ENCODE data around the gene CLINT1.

Gene CLINT1

DNA sequence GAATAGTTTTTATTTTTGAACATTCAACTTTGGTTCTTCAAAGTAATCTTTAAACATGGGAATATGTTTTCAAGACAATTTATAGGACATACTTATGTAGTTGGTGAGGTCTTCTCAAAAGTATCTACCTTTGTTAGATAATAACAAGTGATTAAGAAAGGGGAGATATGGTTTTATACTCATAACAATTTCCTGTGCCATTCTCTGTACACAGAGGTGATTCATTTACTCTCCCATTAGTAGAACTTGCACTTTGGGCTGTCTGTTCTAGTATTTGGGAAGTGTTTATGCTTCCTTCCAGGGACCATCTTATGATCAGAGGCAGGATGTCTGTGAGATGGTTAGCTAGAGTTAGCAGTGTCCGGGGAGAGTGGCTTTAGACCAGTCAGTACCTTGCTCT is 100.2 kb downstream of the CLINT1 start:
- DNase-seq (ENCODE audit: low spot score), result no peak

DNA sequence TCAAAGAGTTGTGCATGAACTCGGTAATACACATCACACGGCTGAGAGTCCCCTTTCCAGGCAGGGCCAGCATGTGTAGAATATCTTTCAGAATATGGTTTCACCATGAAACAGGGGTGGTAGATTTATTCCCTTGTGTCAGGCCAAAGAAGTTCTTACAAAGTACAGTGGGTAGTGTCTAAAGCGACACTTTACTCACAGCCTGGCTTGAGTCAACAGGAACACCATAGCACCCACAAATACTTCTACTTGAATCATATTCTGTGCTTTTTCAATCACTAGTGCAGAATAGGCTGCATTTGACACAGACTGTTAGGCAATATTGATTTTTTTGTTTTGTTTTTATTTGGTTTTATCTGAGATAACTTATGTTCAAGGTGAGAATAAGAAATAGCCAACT is 102.8 kb downstream of the CLINT1 start:
- no peak for DNase-seq (ENCODE audit: low spot score)

- DNase-seq (ENCODE audit: low spot score), result no peak
These were observed 108.6 kb downstream of the CLINT1 start for GRCh38 chr5:157750320-157750719.

GRCh38 chr5:157749462-157749799 is 109.5 kb downstream of the CLINT1 start:
- DNase-seq (ENCODE audit: low spot score), result no peak

GRCh38 chr5:157748760-157749461 is 110.0 kb downstream of the CLINT1 start:
- no peak for DNase-seq (ENCODE audit: low spot score)

GRCh38 chr5:157747766-157748700 is 110.9 kb downstream of the CLINT1 start:
- no peak for DNase-seq (ENCODE audit: low spot score)

DNA sequence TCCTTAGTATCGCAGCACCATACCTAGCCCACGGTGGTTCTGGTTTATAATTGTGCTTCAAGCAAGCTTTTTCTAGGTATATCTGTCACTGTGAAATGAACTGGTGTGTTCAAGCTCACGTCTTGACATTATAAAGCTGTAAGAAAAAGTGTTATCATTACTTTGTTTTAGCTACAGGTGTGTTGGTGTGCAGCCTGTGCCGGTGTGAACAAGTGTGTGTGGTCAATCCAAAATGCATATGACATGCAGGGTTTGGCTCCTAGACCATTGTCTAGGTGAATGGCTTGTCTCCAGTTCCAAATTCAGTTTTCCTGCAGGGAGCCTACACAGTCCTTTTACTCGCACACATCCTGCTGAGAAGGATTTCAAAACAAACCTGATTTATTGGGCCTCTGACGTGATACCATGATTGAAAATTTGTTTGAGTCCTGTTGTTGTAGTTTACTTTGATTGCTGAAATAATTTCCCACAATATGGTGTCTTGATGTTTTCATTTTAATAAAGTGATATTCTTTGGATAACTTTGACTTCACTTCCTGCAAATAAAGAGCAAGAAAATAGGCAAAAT is 111.7 kb downstream of the CLINT1 start:
- no peak for DNase-seq (ENCODE audit: low spot score)

DNA sequence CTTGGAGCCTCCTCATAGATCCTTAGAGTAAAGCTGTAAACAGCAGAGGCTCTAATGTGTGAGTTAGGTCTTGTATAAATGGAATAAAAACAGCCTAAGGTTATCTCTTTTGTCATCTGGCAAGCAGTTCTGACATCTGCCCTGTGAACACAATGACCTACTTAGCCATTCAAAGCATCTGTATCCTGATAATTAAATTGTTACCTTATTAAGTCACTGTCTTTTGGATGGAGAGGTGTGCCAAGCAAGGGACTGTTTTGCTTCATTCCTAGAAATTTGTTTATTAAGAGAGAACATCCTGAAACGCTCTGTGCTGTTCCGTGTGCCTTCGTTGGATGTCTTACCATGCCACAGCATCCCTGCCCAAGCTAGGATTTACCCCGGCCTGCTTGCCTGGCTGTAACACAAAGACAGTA is 113.9 kb downstream of the CLINT1 start:
- DNase-seq (ENCODE audit: low spot score), result no peak

DNA sequence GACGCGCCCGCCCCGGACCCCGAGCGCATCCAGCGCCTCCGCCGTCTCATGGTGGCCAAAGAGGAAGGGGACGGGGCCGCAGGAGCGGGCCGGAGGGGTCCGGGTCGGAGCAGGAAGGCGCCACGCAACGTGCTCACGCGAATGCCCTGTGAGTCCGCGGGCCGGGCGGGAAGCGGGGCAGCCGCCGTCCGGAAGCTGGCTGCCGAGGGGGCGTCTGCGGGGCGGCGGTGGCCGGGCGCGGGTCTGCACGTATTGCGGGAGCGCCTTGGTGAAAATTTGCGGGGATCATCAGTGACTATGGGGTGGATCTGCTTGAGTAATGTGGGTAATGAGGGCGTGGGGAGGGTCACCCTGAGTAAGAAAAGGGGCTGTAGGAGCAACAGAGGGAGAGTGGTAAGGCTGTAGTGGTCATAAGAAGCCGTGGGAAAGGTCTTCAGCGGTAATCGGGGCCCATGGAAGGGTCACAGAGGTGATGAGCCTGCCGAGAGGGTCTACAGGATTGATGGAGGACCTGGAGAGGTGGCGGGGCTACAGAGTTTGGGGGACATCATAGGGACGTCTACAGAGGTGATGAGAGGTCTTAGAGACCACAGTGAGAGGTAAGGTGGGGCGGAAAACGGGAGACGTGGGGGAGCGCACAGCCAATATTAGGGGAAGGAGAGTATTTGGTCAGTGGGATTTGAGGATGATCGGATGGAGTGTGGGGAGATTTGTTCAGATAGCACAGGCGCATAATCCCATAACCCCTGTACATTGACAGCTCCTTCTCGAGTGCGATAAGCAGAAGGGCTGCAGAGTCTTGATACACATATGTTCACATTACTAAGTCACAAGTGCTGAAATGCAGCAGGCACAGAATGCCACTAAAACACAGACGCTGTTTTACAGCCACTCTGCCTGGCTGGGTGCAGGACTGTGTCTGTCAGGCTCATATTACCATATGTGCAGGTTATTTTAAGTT is 114.6 kb downstream of the CLINT1 start:
- DNase-seq (ENCODE audit: low spot score), result peak; percentile 63

DNA sequence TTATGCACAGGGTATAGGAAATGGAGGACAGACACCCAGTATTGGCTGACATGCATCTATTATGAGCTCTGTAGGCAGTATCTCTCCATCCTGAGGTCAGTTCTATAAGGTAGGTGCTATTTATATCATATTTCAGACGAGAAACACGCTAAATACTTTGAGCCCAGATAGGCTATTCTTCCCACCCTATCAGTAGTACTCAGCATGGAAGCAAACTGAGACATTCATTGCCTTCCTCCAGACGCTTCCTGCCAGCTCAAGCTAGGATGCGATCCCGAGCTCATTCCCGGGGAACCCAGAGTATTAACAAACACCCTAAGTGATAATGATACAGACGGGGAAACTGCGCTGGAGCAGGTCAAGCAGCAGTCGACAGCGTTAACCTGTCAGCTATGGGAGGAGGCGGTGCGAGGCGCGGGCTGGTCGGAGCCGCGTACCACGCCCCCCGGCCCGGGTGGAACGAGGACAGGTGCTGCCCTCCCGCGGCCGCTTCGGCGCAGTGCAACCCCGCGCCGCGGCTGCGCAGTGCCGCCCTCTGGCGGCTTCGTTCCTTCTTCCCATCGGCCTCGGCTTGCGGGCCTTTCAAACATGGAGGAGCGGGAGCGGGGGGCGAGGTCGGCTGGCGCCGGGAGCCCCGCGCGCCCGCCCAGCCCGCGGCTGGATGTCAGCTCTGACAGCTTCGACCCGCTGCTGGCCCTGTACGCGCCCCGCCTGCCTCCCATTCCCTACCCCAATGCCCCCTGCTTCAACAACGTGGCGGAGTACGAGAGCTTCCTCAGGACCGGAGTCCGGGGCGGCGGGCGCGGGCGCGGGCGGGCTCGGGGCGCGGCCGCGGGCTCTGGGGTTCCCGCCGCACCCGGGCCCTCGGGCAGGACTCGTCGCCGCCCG is 115.5 kb downstream of the CLINT1 start, which contains the start of gene LSM11:
Gene LSM11, plus strand, starts transcription at position 550 of the 888 bp plus-strand sequence. Its CDS starts 39 bp downstream, at position 589.
- peak; percentile 96 for DNase-seq (ENCODE audit: low spot score)

- DNase-seq (ENCODE audit: low spot score), result no peak
These were observed 117.8 kb downstream of the CLINT1 start for GRCh38 chr5:157741131-157741530.

DNA sequence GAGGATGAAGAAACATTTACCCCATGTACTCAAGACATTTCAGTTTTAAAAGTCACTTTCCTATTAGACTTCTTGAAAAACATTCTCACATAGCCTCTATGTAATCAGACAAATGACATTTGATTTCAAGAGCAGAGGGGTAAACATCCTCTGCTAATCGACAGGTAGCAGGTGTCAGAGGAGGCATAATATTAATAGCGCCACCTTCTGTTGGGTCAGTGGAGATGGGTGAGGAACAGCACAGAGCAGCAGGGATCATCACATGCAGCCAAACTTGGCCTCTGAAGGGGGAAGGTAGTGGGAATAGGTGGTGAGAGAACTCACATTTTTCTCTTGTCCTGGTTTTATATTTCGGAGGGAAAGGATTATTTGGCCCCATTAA is 118.7 kb downstream of the CLINT1 start:
- no peak for DNase-seq (ENCODE audit: low spot score)

DNA sequence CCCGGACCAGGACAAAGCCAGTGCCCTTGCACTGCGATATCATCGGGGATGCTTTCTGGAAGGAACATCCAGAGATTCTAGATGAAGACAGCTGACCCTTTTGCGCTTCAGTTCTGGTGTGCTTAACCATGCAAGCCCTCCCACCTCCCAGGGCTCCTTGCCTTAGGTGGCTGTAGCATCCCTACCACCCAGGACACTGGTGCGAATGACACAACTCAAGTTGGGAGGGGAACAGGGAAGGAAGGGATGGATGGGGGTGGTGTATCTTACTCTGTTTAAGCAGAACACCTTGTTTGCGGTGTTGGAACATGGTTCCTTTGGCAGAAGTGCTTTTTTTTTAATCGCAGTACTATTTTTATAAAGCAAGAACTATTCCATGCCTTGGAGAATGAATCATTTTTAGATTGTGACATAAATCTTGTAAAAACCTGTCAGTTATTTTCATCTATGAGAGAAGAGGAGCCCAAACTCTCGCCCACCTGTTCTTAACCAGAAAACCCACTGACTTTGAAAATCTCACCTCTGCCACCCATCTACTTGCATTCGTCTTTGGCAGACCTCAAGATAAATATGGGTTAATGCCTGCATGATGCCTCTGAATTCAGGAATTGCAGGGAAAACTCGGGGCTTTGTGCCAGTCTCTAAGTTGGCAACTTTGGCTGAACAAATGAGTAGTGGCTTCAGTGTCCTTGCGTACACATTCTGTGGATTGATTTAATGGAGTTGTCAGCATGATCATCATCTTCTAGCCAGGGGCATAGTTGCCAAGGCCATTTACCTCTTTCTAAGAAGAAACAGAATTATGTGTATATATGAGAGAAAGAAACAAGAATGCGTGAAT is 119.3 kb downstream of the CLINT1 start:
- no peak for DNase-seq (ENCODE audit: low spot score)

DNA sequence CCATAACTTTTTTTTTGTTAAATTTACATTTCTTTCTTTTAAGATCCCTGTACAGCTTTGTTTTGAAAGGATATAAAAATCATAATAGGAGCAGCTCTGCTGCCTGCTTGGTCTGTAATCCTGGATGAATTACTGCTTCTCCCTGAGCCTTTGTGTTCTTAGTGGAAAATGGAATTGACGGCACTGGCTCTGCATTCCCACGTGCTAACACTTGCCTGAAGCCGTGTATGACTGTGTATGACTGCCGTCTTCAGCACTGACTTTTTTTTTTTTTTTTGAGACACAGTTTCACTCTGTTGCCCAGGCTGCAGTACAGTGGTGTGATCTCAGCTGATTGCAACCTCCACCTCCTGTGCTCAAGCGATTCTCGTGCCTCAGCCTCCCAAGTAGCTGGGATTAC is 123.0 kb downstream of the CLINT1 start:
- DNase-seq (ENCODE audit: low spot score), result no peak

Measured in ecto neural progenitor cell (in vitro differentiated cells).